Measurements from ENCODE around the gene DNAH17. TPM values are rescaled to one million over a fixed set of nuclear protein-coding genes. Genes with fewer than 3 reads are reported as not detected.

DNAH17 gene
- total and polyA plus RNA-seq, 2 donors (not counting 1 experiment from before 2014, with no cell fraction given), result 0.01 to 0.12 TPM

DNA sequence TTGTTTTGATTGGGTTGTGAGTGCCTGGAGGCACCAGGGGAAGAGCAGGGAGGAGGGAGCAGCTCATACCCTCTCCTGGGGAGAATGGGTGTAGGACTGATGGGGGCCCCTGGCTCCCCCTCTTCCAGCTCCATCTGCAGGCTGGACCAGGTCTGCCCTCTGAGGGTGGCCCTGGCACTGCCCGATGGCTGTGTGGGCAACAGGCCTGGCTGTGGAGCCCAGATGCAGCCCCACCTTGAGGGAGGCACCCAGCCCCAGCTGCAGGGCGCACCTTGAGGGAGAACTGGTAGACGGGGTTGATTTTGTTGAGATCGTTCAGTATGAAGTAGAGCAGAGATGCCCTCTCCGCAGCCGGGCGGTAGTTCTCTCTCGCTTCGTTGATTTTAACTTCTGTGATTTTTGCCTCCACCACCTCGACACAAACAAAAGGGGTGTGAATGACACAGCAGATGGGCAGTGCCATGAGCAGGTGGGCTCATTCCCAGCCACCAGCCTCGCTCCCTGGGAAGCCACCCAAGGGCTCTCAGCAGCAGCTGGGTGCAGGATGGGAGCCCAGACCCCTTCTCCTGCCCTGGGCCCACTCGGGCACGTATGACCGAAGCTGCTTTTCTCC, 127.1 kb downstream of the DNAH17 start:
- Histone ChIP-seq H3K9ac (ENCODE audit: low read length) (no peak overlapping the region), H3K27me3 (replicated peaks in 1 of 4; ENCODE audit: control extremely low read depth in 1 of 4, control insufficient read depth in 3 of 4, insufficient read depth in 4 of 4, low read length in 3 of 4) (no peaks in the 10 kb centered on the region), H3K27ac (ENCODE audit: low read length in 2 of 2) (no peak overlapping the region), H3K4me1 (ENCODE audit: control insufficient read depth in 2 of 2, insufficient read depth in 2 of 2, low read length in 2 of 2) (peaks cover 0 to 3% of the 10 kb centered on the region in 2 donors), H3K36me3 (replicated peaks in 1 of 2; ENCODE audit: control extremely low read depth in 1 of 2, control insufficient read depth in 1 of 2, extremely low read depth in 1 of 2, insufficient read depth in 2 of 2, low read length in 1 of 2) (no peaks in the 10 kb centered on the region), H2AFZ (ENCODE audit: insufficient read depth, low read depth, low read length, poor library complexity, severe bottlenecking) (no peak overlapping the region), H3K9me3 (ENCODE audit: control extremely low read depth in 1 of 3, control insufficient read depth in 2 of 3, insufficient read depth in 1 of 3, low read length in 2 of 3) (no peaks in the 10 kb centered on the region), H3K4me3 (ENCODE audit: control extremely low read depth in 1 of 5, extremely low read depth in 1 of 5, insufficient read depth in 1 of 5, low read depth in 2 of 5, low read length in 4 of 5) (no peak overlapping the region), H4K20me1 (ENCODE audit: control insufficient read depth, insufficient read depth, low read length, poor library complexity, severe bottlenecking) (no peaks in the 10 kb centered on the region), H3K4me2 (replicated peaks; ENCODE audit: low read depth, low read length, poor library complexity, severe bottlenecking) (no peak overlapping the region), H3K79me2 (ENCODE audit: control insufficient read depth, insufficient read depth, low read length) (no peaks in the 10 kb centered on the region)
- ATAC-seq (ENCODE audit: low read depth) (no peak), DNase-seq (no peak)
- POLR2A ChIA-PET, result no interaction called here
- Mint-ChIP-seq H3K9me3 (ENCODE audit: insufficient read depth) (no peaks in the 10 kb centered on the region), H3K27me3 (peaks cover 3% of the 10 kb centered on the region), H3K27ac (no peak overlapping the region), H3K4me1 (peaks cover 6% of the 10 kb centered on the region), H3K4me3 (no peak overlapping the region)
- no peak for TF ChIP-seq CTCF (IDR thresholded peaks at IDR 0.05)
- no peak for TF ChIP-seq EZH2 (IDR thresholded peaks at IDR 0.05; ENCODE audit: borderline replicate concordance, insufficient read depth, low read depth, low read length, poor library complexity, severe bottlenecking)
- CTCF ChIA-PET, result no interaction called here
- intact Hi-C loops (cut with micrococcal nuclease), result loop anchor here (10.0 kb wide), 1 partner anchor 395 kb away; the partner anchor contains the start of gene USP36
- 83% methylated on average over 12 of the region's 14 CpGs for WGBS (ENCODE audit: insufficient coverage)

DNA sequence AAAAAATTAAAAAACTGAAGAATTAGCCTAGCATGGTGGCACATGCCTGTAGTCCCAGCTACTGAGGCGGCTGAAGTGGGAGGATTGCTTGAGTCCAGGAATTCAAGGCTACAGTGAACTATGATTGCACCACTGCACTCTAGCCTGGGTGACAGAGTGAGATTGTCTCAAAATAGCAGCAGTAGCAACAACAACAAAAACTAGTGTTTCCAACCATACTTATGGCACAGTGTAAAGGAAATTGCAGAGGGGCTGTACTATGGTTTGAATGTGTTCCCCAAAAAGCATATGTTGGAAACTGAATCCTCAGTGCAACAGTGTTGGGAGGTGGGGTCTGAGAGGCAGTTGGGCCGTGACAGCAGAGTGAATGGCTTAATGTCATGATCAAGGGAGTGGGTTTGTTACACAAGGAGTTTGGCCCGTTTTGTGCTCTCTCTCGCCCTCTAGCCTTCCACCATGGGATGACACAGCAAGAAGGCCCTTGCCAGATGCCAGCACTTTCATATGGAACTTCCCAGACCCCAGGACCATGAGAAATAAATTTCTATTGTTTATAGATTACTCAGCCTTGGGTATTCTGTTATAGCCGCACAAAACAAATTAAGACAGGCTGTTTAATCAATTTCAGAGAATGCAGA, 128.7 kb downstream of the DNAH17 start:
- H3K9ac ChIP-seq (ENCODE audit: low read length), result no peak overlapping the region
- no peaks in the 10 kb centered on the region for H3K27me3 ChIP-seq (replicated peaks in 1 of 4; ENCODE audit: control extremely low read depth in 1 of 4, control insufficient read depth in 3 of 4, insufficient read depth in 4 of 4, low read length in 3 of 4)
- H3K27ac ChIP-seq (ENCODE audit: low read length in 2 of 2), result no peak overlapping the region
- Mint-ChIP-seq H3K9me3 (ENCODE audit: insufficient read depth) (no peaks in the 10 kb centered on the region), H3K27me3 (peaks cover 3% of the 10 kb centered on the region), H3K4me3 (no peak overlapping the region), H3K4me1 (peaks cover 6% of the 10 kb centered on the region), H3K27ac (no peak overlapping the region)
- no peak overlapping the region for H3K4me2 ChIP-seq (replicated peaks; ENCODE audit: low read depth, low read length, poor library complexity, severe bottlenecking)
- H3K36me3 ChIP-seq (replicated peaks in 1 of 2; ENCODE audit: control extremely low read depth in 1 of 2, control insufficient read depth in 1 of 2, extremely low read depth in 1 of 2, insufficient read depth in 2 of 2, low read length in 1 of 2), result no peaks in the 10 kb centered on the region
- TF ChIP-seq CTCF (IDR thresholded peaks at IDR 0.05), result no peak
- no peak for TF ChIP-seq EZH2 (IDR thresholded peaks at IDR 0.05; ENCODE audit: borderline replicate concordance, insufficient read depth, low read depth, low read length, poor library complexity, severe bottlenecking)
- H3K79me2 ChIP-seq (ENCODE audit: control insufficient read depth, insufficient read depth, low read length), result no peaks in the 10 kb centered on the region
- ChIA-PET CTCF (interaction anchor here (0.7 kb wide), 1 partner anchor 238 kb away, joined by 3 read pairs; no protein-coding TSS in a partner anchor), POLR2A (no interaction called here)
- no peak overlapping the region for H3K4me3 ChIP-seq (ENCODE audit: control extremely low read depth in 1 of 5, extremely low read depth in 1 of 5, insufficient read depth in 1 of 5, low read depth in 2 of 5, low read length in 4 of 5)
- WGBS (ENCODE audit: insufficient coverage), result 71% methylated on average over 3 of the region's 5 CpGs
- DNase-seq, result no peak
- no peaks in the 10 kb centered on the region for H3K9me3 ChIP-seq (ENCODE audit: control extremely low read depth in 1 of 3, control insufficient read depth in 2 of 3, insufficient read depth in 1 of 3, low read length in 2 of 3)
- no peaks in the 10 kb centered on the region for H4K20me1 ChIP-seq (ENCODE audit: control insufficient read depth, insufficient read depth, low read length, poor library complexity, severe bottlenecking)
- no peak for ATAC-seq (ENCODE audit: low read depth)
- peaks cover 0 to 3% of the 10 kb centered on the region in 2 donors for H3K4me1 ChIP-seq (ENCODE audit: control insufficient read depth in 2 of 2, insufficient read depth in 2 of 2, low read length in 2 of 2)
- intact Hi-C loops (cut with micrococcal nuclease), result loop anchor here (10.0 kb wide), 1 partner anchor 396 kb away; the partner anchor contains the start of gene USP36
- no peak overlapping the region for H2AFZ ChIP-seq (ENCODE audit: insufficient read depth, low read depth, low read length, poor library complexity, severe bottlenecking)
